Smooth muscle cell (in vitro differentiated cells): Measurements from ENCODE around the gene RNF213. TPM values are rescaled to one million over a fixed set of nuclear protein-coding genes. Genes with fewer than 3 reads are reported as not detected.

Experiments
- DNase-seq: peaks from one replicate; lab custom pipeline; 2025; ENCODE audit not compliant: unreplicated experiment; lab: John Stamatoyannopoulos, UW
- H2AFZ ChIP-seq: fragments of 200-600 bp; sonication (generic); 2 replicates; pipeline ENCODE4 v1.6.0; 2016; ENCODE audit warnings: antibody characterized with exemption, low read depth, mild to moderate bottlenecking
- H3F3A ChIP-seq: fragments of 200-600 bp; sonication (generic); 2 replicates; pipeline ENCODE4 v1.6.0; 2017; ENCODE audit warnings: antibody characterized with exemption, low read depth
- H3K27ac ChIP-seq: fragments of 200-600 bp; sonication (generic); 2 replicates; pipeline ENCODE4 v1.5.1; 2016; ENCODE audit warnings: low read depth, mild to moderate bottlenecking
- H3K27me3 ChIP-seq: fragments of 200-600 bp; sonication (generic); 2 replicates; pipeline ENCODE4 v1.6.1; 2016; ENCODE audit warnings: low read depth, mild to moderate bottlenecking
- H3K36me3 ChIP-seq: fragments of 200-600 bp; sonication (generic); 2 replicates; pipeline ENCODE4 v1.5.1; 2016; ENCODE audit warnings: low read depth
- H3K4me1 ChIP-seq: fragments of 200-600 bp; sonication (generic); 2 replicates; pipeline ENCODE4 v1.5.1; 2016; ENCODE audit warnings: low read depth
- H3K4me2 ChIP-seq: fragments of 200-600 bp; sonication (generic); 2 replicates; pipeline ENCODE4 v1.6.0; 2016; ENCODE audit warnings: mild to moderate bottlenecking
- H3K4me3 ChIP-seq: fragments of 200-600 bp; sonication (generic); 2 replicates; pipeline ENCODE4 v1.5.1; 2016; ENCODE audit warnings: mild to moderate bottlenecking
- H3K79me2 ChIP-seq: fragments of 200-600 bp; sonication (generic); 2 replicates; pipeline ENCODE4 v1.6.0; 2016; ENCODE audit warnings: low read depth, mild to moderate bottlenecking
- H3K9ac ChIP-seq: fragments of 200-600 bp; sonication (generic); 2 replicates; pipeline ENCODE4 v1.6.0; 2016; ENCODE audit warnings: low read depth
- H3K9me3 ChIP-seq: fragments of 200-600 bp; sonication (generic); replicated peaks from 2 replicates; pipeline ENCODE4 v1.5.1; 2016; ENCODE audit warnings: low read depth
- H4K20me1 ChIP-seq: fragments of 200-600 bp; sonication (generic); 2 replicates; pipeline ENCODE4 v1.6.0; 2016; ENCODE audit warnings: low read depth
- CTCF ChIP-seq: fragments of 200-600 bp; sonication (generic); IDR thresholded peaks from 2 replicates; pipeline ENCODE4 v1.5.1; 2017; ENCODE audit warnings: borderline replicate concordance, mild to moderate bottlenecking, antibody characterized with exemption; ENCODE audit not compliant: insufficient read depth, poor library complexity, severe bottlenecking
- WGBS: methylation state at CpG from one replicate; pipeline ENCODE4 v1.1.7; 2016; ENCODE audit warnings: low lambda C conversion rate; 5-methylcytosine and 5-hydroxymethylcytosine counted together
- polyA plus RNA-seq: library from polyadenylated mRNA; unstranded; fragments of >200 nt; fragmentation: Nextera tagmentation; extraction: Ambion mirVana; gene quantifications from 2 replicates; pipeline ENCODE4 v1.2.1, GENCODE V29; 2016
- total RNA-seq: library from RNA; depleted of rRNA; stranded (reverse); fragments of >200 nt; gene quantifications from 2 replicates; pipeline ENCODE4 v1.2.3, GENCODE V29; 2014

The RNF213 gene
- total and polyA plus RNA-seq, 2 experiments from 2014 or later = 12.8 to 43.0 TPM

GRCh38 chr17:80428363-80428762 lies 167.7 kb downstream of the RNF213 start:
- Histone ChIP-seq H3K9ac (no peak overlapping the region), H3K4me1 (no peaks in the 10 kb centered on the region), H3F3A (no peaks in the 10 kb centered on the region), H3K36me3 (no peaks in the 10 kb centered on the region), H3K27ac (no peak overlapping the region), H2AFZ (no peak overlapping the region), H4K20me1 (peaks cover 3% of the 10 kb centered on the region), H3K4me3 (no peak overlapping the region), H3K27me3 (no peaks in the 10 kb centered on the region), H3K79me2 (no peaks in the 10 kb centered on the region), H3K4me2 (no peak overlapping the region), H3K9me3 (no peaks in the 10 kb centered on the region)
- WGBS = 92% methylated on average over 12 of the region's 12 CpGs
- DNase-seq = no peak
- no peak for TF ChIP-seq CTCF

GRCh38 chr17:80428796-80429195 lies 168.1 kb downstream of the RNF213 start:
- H3K27ac ChIP-seq = no peak overlapping the region

GRCh38 chr17:80429356-80430275 lies 169.0 kb downstream of the RNF213 start:
- H3F3A ChIP-seq = no peaks in the 10 kb centered on the region
- H3K79me2 ChIP-seq = no peaks in the 10 kb centered on the region
- H3K4me2 ChIP-seq = no peak overlapping the region
- H3K4me3 ChIP-seq = no peak overlapping the region
- no peaks in the 10 kb centered on the region for H3K36me3 ChIP-seq
- H3K9ac ChIP-seq = no peak overlapping the region
- no peaks in the 10 kb centered on the region for H3K27me3 ChIP-seq
- TF ChIP-seq CTCF = no peak
- no peak overlapping the region for H3K27ac ChIP-seq
- H4K20me1 ChIP-seq = peaks cover 3% of the 10 kb centered on the region
- H2AFZ ChIP-seq = no peak overlapping the region
- DNase-seq = no peak
- no peaks in the 10 kb centered on the region for H3K4me1 ChIP-seq
- 96% methylated on average over 32 of the region's 33 CpGs for WGBS
- no peaks in the 10 kb centered on the region for H3K9me3 ChIP-seq

More at GRCh38 chr17:80428796-80429195, 168.1 kb downstream of the RNF213 start:
- no peak for DNase-seq
- H3K27me3 ChIP-seq = no peaks in the 10 kb centered on the region
- H4K20me1 ChIP-seq = peaks cover 3% of the 10 kb centered on the region
- no peak for TF ChIP-seq CTCF
- WGBS = 91% methylated on average over 11 of the region's 11 CpGs
- H2AFZ ChIP-seq = no peak overlapping the region
- no peak overlapping the region for H3K4me3 ChIP-seq
- H3K9me3 ChIP-seq = no peaks in the 10 kb centered on the region
- no peaks in the 10 kb centered on the region for H3K36me3 ChIP-seq
- no peak overlapping the region for H3K9ac ChIP-seq
- no peaks in the 10 kb centered on the region for H3K4me1 ChIP-seq
- H3F3A ChIP-seq = no peaks in the 10 kb centered on the region
- no peak overlapping the region for H3K4me2 ChIP-seq
- H3K79me2 ChIP-seq = no peaks in the 10 kb centered on the region
